SW480 (cell line): ENCODE measurements around the gene ZNF536.
"Not testable (repeated sequence)": the region's sequence is repeated elsewhere in the genome, so short reads cannot be mapped to it uniquely, and the experiment has no call there.

ENCODE experiments used
- DNase-seq: peaks from one replicate; pipeline ENCODE4 v3.0.0-alpha.2; 2016; ENCODE audit warnings: low spot score

ZNF536 gene

GRCh38 chr19:30446850-30447552 lies 74.8 kb downstream of the ZNF536 start:
- DNase-seq: no peak

GRCh38 chr19:30447553-30447870 lies 75.3 kb downstream of the ZNF536 start:
- no peak for DNase-seq

GRCh38 chr19:30448386-30449077 lies 76.3 kb downstream of the ZNF536 start:
- no peak for DNase-seq

- no peak for DNase-seq
These were observed 77.0 kb downstream of the ZNF536 start for GRCh38 chr19:30449078-30449590.

- no peak for DNase-seq
These were observed 77.5 kb downstream of the ZNF536 start for GRCh38 chr19:30449673-30450072.

GRCh38 chr19:30450100-30450499 lies 77.9 kb downstream of the ZNF536 start:
- no peak for DNase-seq

- no peak for DNase-seq
These were observed 78.7 kb downstream of the ZNF536 start for GRCh38 chr19:30450835-30451321.

GRCh38 chr19:30452931-30453330 lies 80.7 kb downstream of the ZNF536 start:
- DNase-seq: no peak

GRCh38 chr19:30453743-30454142 lies 81.6 kb downstream of the ZNF536 start:
- DNase-seq: no peak

- DNase-seq: no peak
These were observed 83.7 kb downstream of the ZNF536 start for GRCh38 chr19:30455881-30456280.

- DNase-seq: no peak
These were observed 85.3 kb downstream of the ZNF536 start for GRCh38 chr19:30457484-30457883.

GRCh38 chr19:30459859-30460258 lies 87.7 kb downstream of the ZNF536 start:
- no peak for DNase-seq

GRCh38 chr19:30464162-30464561 lies 92.0 kb downstream of the ZNF536 start:
- DNase-seq: no peak

- DNase-seq: not testable (repeated sequence)
These were observed 94.4 kb downstream of the ZNF536 start for GRCh38 chr19:30466598-30466997.

- DNase-seq: no peak
These were observed 95.1 kb downstream of the ZNF536 start for GRCh38 chr19:30467239-30467638.

GRCh38 chr19:30469774-30470173 lies 97.6 kb downstream of the ZNF536 start:
- DNase-seq: no peak

- DNase-seq: no peak
These were observed 99.3 kb downstream of the ZNF536 start for GRCh38 chr19:30471441-30471840.

GRCh38 chr19:30473334-30473867 lies 101.2 kb downstream of the ZNF536 start:
- DNase-seq: no peak

- no peak for DNase-seq
These were observed 104.8 kb downstream of the ZNF536 start for GRCh38 chr19:30476997-30477396.

GRCh38 chr19:30479231-30479630 lies 107.0 kb downstream of the ZNF536 start:
- no peak for DNase-seq

- no peak for DNase-seq
These were observed 107.9 kb downstream of the ZNF536 start for GRCh38 chr19:30480097-30480496.

GRCh38 chr19:30481063-30481462 lies 108.9 kb downstream of the ZNF536 start:
- DNase-seq: no peak

- DNase-seq: no peak
These were observed 109.6 kb downstream of the ZNF536 start for GRCh38 chr19:30481823-30482222.
